Osteocyte (in vitro differentiated cells): ENCODE data around the gene COPS8. TPM values are rescaled to one million over a fixed set of nuclear protein-coding genes. Genes with fewer than 3 reads are reported as not detected.

Experiments used
- DNase-seq: peaks from one replicate; pipeline ENCODE4 v3.0.0; 2021; ENCODE audit warnings: mixed read lengths; ENCODE audit not compliant: unreplicated experiment; ENCODE audit errors: extremely low spot score
- H3K27ac Mint-ChIP-seq: one replicate; pipeline ENCODE4 v1.8.0; 2021; ENCODE audit warnings: mild to moderate bottlenecking, mixed read lengths; ENCODE audit not compliant: unreplicated experiment
- H3K27me3 Mint-ChIP-seq: one replicate; pipeline ENCODE4 v1.8.0; 2021; ENCODE audit warnings: mixed read lengths; ENCODE audit not compliant: unreplicated experiment
- H3K36me3 Mint-ChIP-seq: one replicate; pipeline ENCODE4 v1.8.0; 2021; ENCODE audit warnings: mixed read lengths; ENCODE audit not compliant: unreplicated experiment
- H3K4me1 Mint-ChIP-seq: one replicate; pipeline ENCODE4 v1.8.0; 2021; ENCODE audit warnings: mixed read lengths; ENCODE audit not compliant: unreplicated experiment
- H3K4me3 Mint-ChIP-seq: one replicate; pipeline ENCODE4 v1.8.0; 2021; ENCODE audit warnings: mild to moderate bottlenecking, moderate library complexity, mixed read lengths; ENCODE audit not compliant: unreplicated experiment
- H3K9me3 Mint-ChIP-seq: one replicate; pipeline ENCODE4 v1.8.0; 2021; ENCODE audit warnings: mixed read lengths; ENCODE audit not compliant: unreplicated experiment
- total RNA-seq: library from RNA; stranded (reverse); gene quantifications from 2 replicates; pipeline ENCODE4 v1.2.1, GENCODE V29; 2021
- TF ChIP-seq, protein P1 (sequence below): fragments of 200-600 bp; sonication (generic); IDR thresholded peaks from 2 replicates; pipeline ENCODE4 v1.5.0; 2021; ENCODE audit warnings: antibody characterized with exemption, mild to moderate bottlenecking, moderate library complexity

Gene COPS8
- total RNA-seq, 1 donor from 2014 or later: 104 TPM

DNA sequence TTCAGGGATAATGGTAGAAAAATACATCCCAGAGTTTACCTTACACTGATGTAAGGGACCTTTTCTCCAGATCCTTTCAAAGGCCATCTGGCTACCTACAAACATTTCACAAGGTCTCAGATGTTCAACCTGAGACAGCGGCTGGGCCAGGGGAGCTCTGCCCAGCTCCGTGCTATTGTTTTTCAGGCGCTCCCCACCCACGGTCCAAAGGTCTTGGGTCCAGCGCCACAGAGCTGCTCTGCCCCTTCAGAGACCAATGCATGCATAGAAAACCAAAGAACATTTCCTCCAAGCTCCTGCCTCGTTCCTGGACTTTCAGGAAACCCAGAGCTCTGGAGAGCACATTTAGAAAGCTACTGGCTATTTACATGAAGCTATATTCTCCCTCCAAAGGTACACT, 40.3 kb downstream of the COPS8 start:
- H3K27ac Mint-ChIP-seq: no peak overlapping the region
- H3K27me3 Mint-ChIP-seq: no peaks in the 10 kb centered on the region
- H3K9me3 Mint-ChIP-seq: no peaks in the 10 kb centered on the region
- TF ChIP-seq, protein P1, sequence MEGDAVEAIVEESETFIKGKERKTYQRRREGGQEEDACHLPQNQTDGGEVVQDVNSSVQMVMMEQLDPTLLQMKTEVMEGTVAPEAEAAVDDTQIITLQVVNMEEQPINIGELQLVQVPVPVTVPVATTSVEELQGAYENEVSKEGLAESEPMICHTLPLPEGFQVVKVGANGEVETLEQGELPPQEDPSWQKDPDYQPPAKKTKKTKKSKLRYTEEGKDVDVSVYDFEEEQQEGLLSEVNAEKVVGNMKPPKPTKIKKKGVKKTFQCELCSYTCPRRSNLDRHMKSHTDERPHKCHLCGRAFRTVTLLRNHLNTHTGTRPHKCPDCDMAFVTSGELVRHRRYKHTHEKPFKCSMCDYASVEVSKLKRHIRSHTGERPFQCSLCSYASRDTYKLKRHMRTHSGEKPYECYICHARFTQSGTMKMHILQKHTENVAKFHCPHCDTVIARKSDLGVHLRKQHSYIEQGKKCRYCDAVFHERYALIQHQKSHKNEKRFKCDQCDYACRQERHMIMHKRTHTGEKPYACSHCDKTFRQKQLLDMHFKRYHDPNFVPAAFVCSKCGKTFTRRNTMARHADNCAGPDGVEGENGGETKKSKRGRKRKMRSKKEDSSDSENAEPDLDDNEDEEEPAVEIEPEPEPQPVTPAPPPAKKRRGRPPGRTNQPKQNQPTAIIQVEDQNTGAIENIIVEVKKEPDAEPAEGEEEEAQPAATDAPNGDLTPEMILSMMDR: no peak
- H3K4me1 Mint-ChIP-seq: peaks cover 10% of the 10 kb centered on the region
- no peak overlapping the region for H3K4me3 Mint-ChIP-seq
- no peaks in the 10 kb centered on the region for H3K36me3 Mint-ChIP-seq
- no peak for DNase-seq

DNA sequence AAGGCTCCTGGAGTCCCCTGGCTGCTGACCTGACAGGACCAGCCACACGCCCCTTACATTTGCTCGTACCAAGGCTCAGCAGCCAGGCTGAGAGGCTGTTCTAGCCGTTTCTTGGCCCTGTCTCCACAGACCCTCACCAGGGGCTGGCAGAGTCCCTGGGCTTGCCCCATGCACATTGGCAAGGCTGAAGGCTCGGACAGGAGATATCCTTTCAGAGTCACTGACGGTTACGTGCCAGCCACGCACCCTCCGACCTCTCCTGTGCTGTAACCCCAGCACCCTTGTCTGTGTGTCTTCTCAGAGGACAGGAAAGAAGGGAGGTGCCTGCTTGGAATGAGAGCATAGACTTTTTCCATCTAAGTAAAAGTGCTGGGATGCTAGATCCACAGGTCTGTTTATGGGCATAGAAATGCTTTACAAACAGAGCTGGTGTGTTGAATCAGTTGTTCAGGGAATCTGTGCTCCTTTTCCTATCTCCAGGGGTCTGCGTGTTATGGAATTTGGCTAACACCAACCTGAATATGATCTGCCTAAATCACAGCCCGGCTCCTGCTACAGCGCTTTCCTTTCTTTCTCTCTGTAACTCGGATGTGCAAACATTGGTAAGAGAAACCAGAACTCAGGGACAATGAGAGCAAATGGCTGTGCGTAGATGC, 41.0 kb downstream of the COPS8 start:
- no peaks in the 10 kb centered on the region for H3K9me3 Mint-ChIP-seq
- H3K27me3 Mint-ChIP-seq: no peaks in the 10 kb centered on the region
- no peaks in the 10 kb centered on the region for H3K36me3 Mint-ChIP-seq
- no peak for DNase-seq
- H3K4me1 Mint-ChIP-seq: peaks cover 5% of the 10 kb centered on the region
- TF ChIP-seq, protein P1: no peak
- H3K4me3 Mint-ChIP-seq: no peak overlapping the region
- peak overlapping the region; percentile 44 for H3K27ac Mint-ChIP-seq

DNA sequence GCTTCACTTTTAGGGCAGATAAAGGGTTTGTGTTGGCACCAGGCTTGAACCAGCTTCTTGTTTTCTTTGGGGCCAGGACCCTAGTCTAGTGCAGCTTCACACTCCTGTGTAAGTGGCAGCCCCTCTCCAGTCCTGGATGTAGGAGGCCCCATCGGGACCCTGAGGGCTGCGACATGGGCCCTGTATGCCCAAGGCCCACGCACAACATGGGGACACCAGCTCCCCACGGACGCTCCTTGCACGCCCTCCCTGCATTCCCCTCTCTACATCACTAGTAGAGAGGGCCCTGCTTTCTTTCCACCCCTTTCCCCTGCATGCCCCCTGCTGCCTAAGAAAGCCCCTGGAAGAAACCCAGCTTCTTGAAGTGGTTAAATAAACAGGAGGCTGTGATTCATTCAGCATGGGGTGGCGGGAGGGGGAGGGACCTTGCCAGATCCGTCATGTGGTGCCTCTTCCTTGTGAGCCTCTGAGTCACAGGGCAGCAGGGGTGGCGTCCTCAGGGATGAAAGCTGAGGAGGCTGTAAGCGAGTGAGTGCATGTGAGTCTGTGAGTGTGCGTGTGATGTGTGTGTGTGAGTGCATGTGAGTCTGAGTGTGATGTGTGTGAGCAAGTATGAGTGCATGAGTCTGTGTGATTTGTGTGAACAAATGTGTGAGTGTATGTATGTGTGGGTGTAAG, 42.5 kb downstream of the COPS8 start:
- Mint-ChIP-seq H3K9me3 (no peaks in the 10 kb centered on the region), H3K27me3 (no peaks in the 10 kb centered on the region), H3K4me1 (no peaks in the 10 kb centered on the region), H3K4me3 (no peak overlapping the region), H3K27ac (no peak overlapping the region), H3K36me3 (no peaks in the 10 kb centered on the region)
- peak; percentile 94 for DNase-seq
- TF ChIP-seq, protein P1: no peak

DNA sequence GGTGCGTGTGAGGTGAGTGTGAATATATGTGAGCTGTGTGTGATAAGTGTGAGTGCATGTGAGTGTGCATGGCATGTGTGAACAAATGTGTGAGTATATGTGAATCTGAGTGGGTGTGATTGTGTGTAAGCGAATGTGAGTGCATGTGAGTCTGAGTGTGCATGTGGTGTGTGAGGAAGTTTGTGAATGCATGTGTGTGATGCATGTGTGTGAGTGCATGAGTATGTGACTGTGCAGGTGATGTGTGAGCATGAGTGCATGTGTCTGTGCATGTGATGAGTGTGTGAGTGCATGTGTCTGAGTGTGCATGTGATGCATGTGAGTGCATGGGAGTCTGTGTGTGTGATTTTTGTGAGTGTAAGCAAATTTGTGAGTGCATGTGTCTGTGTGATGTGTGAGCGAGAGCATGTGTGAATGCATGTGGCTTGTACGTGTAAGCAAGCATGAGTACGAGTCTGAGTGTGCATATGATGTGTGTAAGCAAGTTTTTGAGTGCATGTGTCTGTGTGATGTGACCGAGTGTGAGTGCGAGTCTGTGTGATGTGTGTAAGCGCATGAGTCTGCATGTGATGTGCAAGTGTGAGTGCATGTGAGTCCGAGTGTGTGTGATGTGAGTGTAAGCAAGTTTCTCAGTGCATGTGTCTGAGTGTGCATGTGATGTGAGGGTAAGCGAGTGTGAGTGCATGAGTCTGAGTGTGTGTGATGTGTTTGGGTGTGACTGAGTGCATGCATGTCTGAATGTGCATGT, 43.3 kb downstream of the COPS8 start:
- no peaks in the 10 kb centered on the region for H3K9me3 Mint-ChIP-seq
- no peaks in the 10 kb centered on the region for H3K27me3 Mint-ChIP-seq
- TF ChIP-seq, protein P1: no peak
- no peak overlapping the region for H3K27ac Mint-ChIP-seq
- no peaks in the 10 kb centered on the region for H3K4me1 Mint-ChIP-seq
- no peaks in the 10 kb centered on the region for H3K36me3 Mint-ChIP-seq
- H3K4me3 Mint-ChIP-seq: no peak overlapping the region
- no peak for DNase-seq
